Panc1 (cell line): ENCODE measurements around the gene TMEM163. TPM values are rescaled to one million over a fixed set of nuclear protein-coding genes. Genes with fewer than 3 reads are reported as not detected.

Experiments
- ATAC-seq: fragments of 200-7000 bp; cut with Tn5 transposase; 2 replicates; pipeline ENCODE4 v1.9.1; 2020; ENCODE audit warnings: mild to moderate bottlenecking, moderate library complexity
- BruUV-seq: library from RNA; stranded (reverse); fragments of 400-500 nt; replicated peaks from 2 replicates; lab custom pipeline; 2021; lab: Mats Ljungman, UMichigan
- CTCF ChIA-PET: fragments of 300-600 bp; sonication (Branson Sonifier 250); formaldehyde crosslinking; loops from one replicate; lab custom pipeline; 2022; ENCODE audit warnings: antibody characterized with exemption; lab: Charles Lee
- POLR2A ChIA-PET: fragments of 300-600 bp; sonication (Branson Sonifier 250); formaldehyde crosslinking; loops from one replicate; lab custom pipeline; 2022; ENCODE audit warnings: antibody characterized with exemption; lab: Charles Lee
- DNase-seq: peaks from one replicate; pipeline ENCODE4 v3.0.0-alpha.2; 2010; ENCODE audit warnings: low read depth, low spot score
- H3K27ac ChIP-seq: 2 replicates; pipeline ENCODE4 v1.5.1; 2011; ENCODE audit warnings: mild to moderate bottlenecking, low read length, inconsistent platforms
- H3K27me3 ChIP-seq: fragments of 200-500 bp; sonication (Bioruptor generic); 2 replicates; pipeline ENCODE4 v1.6.0; 2014; ENCODE audit warnings: low read length, inconsistent platforms; ENCODE audit not compliant: control insufficient read depth, insufficient read depth
- H3K36me3 ChIP-seq: fragments of 200-500 bp; sonication (Bioruptor generic); 2 replicates; pipeline ENCODE4 v1.5.1; 2014; ENCODE audit warnings: inconsistent platforms, mild to moderate bottlenecking, low read length, moderate library complexity; ENCODE audit not compliant: control insufficient read depth, insufficient read depth
- H3K4me1 ChIP-seq: 2 replicates; pipeline ENCODE4 v1.5.1; 2011; ENCODE audit warnings: inconsistent platforms, mild to moderate bottlenecking, low read length, moderate library complexity; ENCODE audit not compliant: control insufficient read depth, insufficient read depth
- H3K4me3 ChIP-seq, 2 experiments: 2 replicates each; pipeline ENCODE4 v1.5.1; 2011 to 2012; ENCODE audit warnings: low read depth in 2 of 2, low read length in 2 of 2, mild to moderate bottlenecking in 2 of 2, inconsistent platforms in 1 of 2, moderate library complexity in 1 of 2
- H3K9me3 ChIP-seq: fragments of 200-500 bp; sonication (Bioruptor generic); 2 replicates; pipeline ENCODE4 v1.5.1; 2014; ENCODE audit warnings: low read depth, mild to moderate bottlenecking, inconsistent platforms, low read length, moderate library complexity; ENCODE audit not compliant: control insufficient read depth, insufficient read depth
- POLR2AphosphoS5 ChIP-seq: IDR thresholded peaks from 2 replicates; pipeline ENCODE4 v1.6.1; 2012; ENCODE audit warnings: mild to moderate bottlenecking, low read depth, low read length, moderate library complexity
- SIN3A ChIP-seq: IDR thresholded peaks from 2 replicates; pipeline ENCODE4 v1.6.1; 2012; ENCODE audit warnings: low read depth, mild to moderate bottlenecking, low read length, moderate library complexity, borderline replicate concordance; ENCODE audit not compliant: insufficient read depth
- TCF7L2 ChIP-seq: IDR thresholded peaks from 2 replicates; pipeline ENCODE4 v1.6.1; 2011; ENCODE audit warnings: mild to moderate bottlenecking, low read depth, low read length, inconsistent platforms
- in situ Hi-C: cut with HindIII; loops from 2 replicates; pipeline ENCODE4 v1.10.0; 2016; ENCODE audit warnings: low sequenced_read_pairs, low pct_unique_long_range_greater_than_20kb
- intact Hi-C: fragments of 100-400 bp; cut with micrococcal nuclease; formaldehyde crosslinking; loops from one replicate; pipeline ENCODE4 v1.10.0; 2022; ENCODE audit not compliant: unreplicated experiment
- total RNA-seq: library from RNA; stranded (reverse); gene quantifications from one replicate; pipeline ENCODE4 v1.2.1, GENCODE V29; 2021; ENCODE audit not compliant: unreplicated experiment
- TF ChIP-seq, protein P1 (sequence below): fragments of 450-650 bp; IDR thresholded peaks from 2 replicates; pipeline ENCODE4 v1.5.1; 2017; ENCODE audit warnings: mild to moderate bottlenecking
- TF ChIP-seq, protein P2 (sequence below), 2 experiments: IDR thresholded peaks; 2 replicates each; pipeline ENCODE4 v1.6.1; 2011 to 2012; ENCODE audit warnings: low read depth in 2 of 2, control low read depth in 1 of 2, low read length in 1 of 2, mild to moderate bottlenecking in 1 of 2, moderate library complexity in 1 of 2; ENCODE audit not compliant: insufficient read depth in 1 of 2

The TMEM163 gene
- total RNA-seq, 1 experiment from 2014 or later: not detected

DNA sequence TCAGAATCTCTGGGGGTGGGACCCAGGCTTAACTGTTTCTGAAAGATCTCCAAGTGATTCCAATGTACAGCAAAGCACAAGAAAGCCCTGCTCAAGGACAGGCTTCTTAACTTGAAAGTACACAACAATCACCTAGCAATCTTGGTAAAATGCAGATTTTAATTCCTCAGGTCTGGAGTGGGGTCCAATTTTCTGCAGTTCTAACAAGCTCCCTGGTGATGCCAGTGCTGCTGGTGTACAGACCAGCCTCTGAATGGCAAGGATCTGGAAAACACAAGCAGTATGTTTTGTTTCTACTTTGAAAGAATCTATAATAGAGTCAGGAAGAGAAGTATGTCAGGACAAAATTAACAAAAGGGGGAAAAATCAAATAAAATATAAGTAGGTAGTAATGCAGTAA is 7.8 kb upstream of the TMEM163 start:
- Histone ChIP-seq H3K27me3 (peaks cover 16% of the 10 kb centered on the region), H3K4me3 (no peak overlapping the region), H3K27ac (no peak overlapping the region), H3K9me3 (no peaks in the 10 kb centered on the region), H3K4me1 (no peaks in the 10 kb centered on the region), H3K36me3 (no peaks in the 10 kb centered on the region)
- ChIA-PET POLR2A (no interaction called here), CTCF (no interaction called here)
- in situ Hi-C loops: no loop called here
- DNase-seq: no peak
- ATAC-seq: no peak
- BruUV-seq: no TSS peak
- intact Hi-C loops: no loop called here
- TF ChIP-seq, protein P1, sequence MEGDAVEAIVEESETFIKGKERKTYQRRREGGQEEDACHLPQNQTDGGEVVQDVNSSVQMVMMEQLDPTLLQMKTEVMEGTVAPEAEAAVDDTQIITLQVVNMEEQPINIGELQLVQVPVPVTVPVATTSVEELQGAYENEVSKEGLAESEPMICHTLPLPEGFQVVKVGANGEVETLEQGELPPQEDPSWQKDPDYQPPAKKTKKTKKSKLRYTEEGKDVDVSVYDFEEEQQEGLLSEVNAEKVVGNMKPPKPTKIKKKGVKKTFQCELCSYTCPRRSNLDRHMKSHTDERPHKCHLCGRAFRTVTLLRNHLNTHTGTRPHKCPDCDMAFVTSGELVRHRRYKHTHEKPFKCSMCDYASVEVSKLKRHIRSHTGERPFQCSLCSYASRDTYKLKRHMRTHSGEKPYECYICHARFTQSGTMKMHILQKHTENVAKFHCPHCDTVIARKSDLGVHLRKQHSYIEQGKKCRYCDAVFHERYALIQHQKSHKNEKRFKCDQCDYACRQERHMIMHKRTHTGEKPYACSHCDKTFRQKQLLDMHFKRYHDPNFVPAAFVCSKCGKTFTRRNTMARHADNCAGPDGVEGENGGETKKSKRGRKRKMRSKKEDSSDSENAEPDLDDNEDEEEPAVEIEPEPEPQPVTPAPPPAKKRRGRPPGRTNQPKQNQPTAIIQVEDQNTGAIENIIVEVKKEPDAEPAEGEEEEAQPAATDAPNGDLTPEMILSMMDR: no peak
- TF ChIP-seq, protein P2, sequence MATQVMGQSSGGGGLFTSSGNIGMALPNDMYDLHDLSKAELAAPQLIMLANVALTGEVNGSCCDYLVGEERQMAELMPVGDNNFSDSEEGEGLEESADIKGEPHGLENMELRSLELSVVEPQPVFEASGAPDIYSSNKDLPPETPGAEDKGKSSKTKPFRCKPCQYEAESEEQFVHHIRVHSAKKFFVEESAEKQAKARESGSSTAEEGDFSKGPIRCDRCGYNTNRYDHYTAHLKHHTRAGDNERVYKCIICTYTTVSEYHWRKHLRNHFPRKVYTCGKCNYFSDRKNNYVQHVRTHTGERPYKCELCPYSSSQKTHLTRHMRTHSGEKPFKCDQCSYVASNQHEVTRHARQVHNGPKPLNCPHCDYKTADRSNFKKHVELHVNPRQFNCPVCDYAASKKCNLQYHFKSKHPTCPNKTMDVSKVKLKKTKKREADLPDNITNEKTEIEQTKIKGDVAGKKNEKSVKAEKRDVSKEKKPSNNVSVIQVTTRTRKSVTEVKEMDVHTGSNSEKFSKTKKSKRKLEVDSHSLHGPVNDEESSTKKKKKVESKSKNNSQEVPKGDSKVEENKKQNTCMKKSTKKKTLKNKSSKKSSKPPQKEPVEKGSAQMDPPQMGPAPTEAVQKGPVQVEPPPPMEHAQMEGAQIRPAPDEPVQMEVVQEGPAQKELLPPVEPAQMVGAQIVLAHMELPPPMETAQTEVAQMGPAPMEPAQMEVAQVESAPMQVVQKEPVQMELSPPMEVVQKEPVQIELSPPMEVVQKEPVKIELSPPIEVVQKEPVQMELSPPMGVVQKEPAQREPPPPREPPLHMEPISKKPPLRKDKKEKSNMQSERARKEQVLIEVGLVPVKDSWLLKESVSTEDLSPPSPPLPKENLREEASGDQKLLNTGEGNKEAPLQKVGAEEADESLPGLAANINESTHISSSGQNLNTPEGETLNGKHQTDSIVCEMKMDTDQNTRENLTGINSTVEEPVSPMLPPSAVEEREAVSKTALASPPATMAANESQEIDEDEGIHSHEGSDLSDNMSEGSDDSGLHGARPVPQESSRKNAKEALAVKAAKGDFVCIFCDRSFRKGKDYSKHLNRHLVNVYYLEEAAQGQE (IDR thresholded peaks at IDR 0.05; ENCODE audit: insufficient read depth in 1 of 2, low read depth in 2 of 2, low read length in 1 of 2): no peak
- TF ChIP-seq SIN3A (no peak), POLR2AphosphoS5 (no peak), TCF7L2 (no peak)

DNA sequence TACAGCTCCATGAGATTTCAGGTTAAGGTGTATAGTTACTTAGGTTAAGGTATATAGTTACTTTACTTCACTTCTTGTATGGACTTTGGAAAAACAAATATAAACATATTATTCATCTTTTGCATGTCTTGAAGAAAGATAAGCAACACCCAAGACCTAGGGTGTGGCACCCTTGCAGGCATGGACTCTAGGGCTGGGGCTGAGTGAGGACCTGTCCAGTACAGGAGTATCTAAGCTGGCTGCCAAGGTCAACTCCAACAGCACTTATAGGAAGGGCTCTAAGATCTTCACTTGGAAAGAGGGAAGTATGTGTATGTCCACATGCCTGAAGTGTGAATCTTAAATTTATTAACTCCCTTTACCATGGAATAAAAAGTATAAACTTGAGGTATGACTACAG is 7.1 kb upstream of the TMEM163 start:
- peaks cover 19% of the 10 kb centered on the region for H3K27me3 ChIP-seq
- intact Hi-C loops: no loop called here
- no peaks in the 10 kb centered on the region for H3K4me1 ChIP-seq
- in situ Hi-C loops: no loop called here
- H3K9me3 ChIP-seq: no peaks in the 10 kb centered on the region
- TF ChIP-seq POLR2AphosphoS5 (no peak), TCF7L2 (no peak), SIN3A (no peak)
- TF ChIP-seq, protein P2 (IDR thresholded peaks at IDR 0.05; ENCODE audit: insufficient read depth in 1 of 2, low read depth in 2 of 2, low read length in 1 of 2): no peak
- TF ChIP-seq, protein P1: no peak
- ATAC-seq (no peak), DNase-seq (no peak)
- no peaks in the 10 kb centered on the region for H3K36me3 ChIP-seq
- POLR2A ChIA-PET: no interaction called here
- CTCF ChIA-PET: no interaction called here
- no peak overlapping the region for H3K4me3 ChIP-seq
- H3K27ac ChIP-seq: no peak overlapping the region
- no TSS peak for BruUV-seq
